Hepatocyte (in vitro differentiated cells): ENCODE measurements around the gene ZNF865. TPM values are rescaled to one million over a fixed set of nuclear protein-coding genes. Genes with fewer than 3 reads are reported as not detected.

Experiments used
- DNase-seq: peaks from one replicate; pipeline ENCODE4 v3.0.0-alpha.2; 2016; ENCODE audit warnings: low spot score
- H2AFZ ChIP-seq: fragments of 200-600 bp; sonication (generic); 2 replicates; pipeline ENCODE4 v1.6.0; 2016; ENCODE audit warnings: antibody characterized with exemption, mild to moderate bottlenecking
- H3K27ac ChIP-seq: fragments of 200-600 bp; sonication (generic); 2 replicates; pipeline ENCODE4 v1.5.1; 2016; ENCODE audit warnings: mild to moderate bottlenecking
- H3K27me3 ChIP-seq: fragments of 200-600 bp; sonication (generic); 2 replicates; pipeline ENCODE4 v1.6.1; 2016
- H3K36me3 ChIP-seq: fragments of 200-600 bp; sonication (generic); replicated peaks from 2 replicates; pipeline ENCODE4 v1.5.1; 2016; ENCODE audit warnings: low read depth; ENCODE audit not compliant: insufficient read depth
- H3K4me1 ChIP-seq: fragments of 200-600 bp; sonication (generic); 2 replicates; pipeline ENCODE4 v1.5.1; 2016; ENCODE audit warnings: mild to moderate bottlenecking, moderate library complexity; ENCODE audit not compliant: insufficient read depth
- H3K4me2 ChIP-seq: fragments of 200-600 bp; sonication (generic); 2 replicates; pipeline ENCODE4 v1.6.0; 2016
- H3K4me3 ChIP-seq: fragments of 200-600 bp; sonication (generic); 2 replicates; pipeline ENCODE4 v1.5.1; 2016; ENCODE audit warnings: mild to moderate bottlenecking
- H3K79me2 ChIP-seq: fragments of 200-600 bp; sonication (generic); 2 replicates; pipeline ENCODE4 v1.6.0; 2017; ENCODE audit warnings: mild to moderate bottlenecking
- H3K9me2 ChIP-seq: fragments of 200-600 bp; sonication (generic); replicated peaks from 2 replicates; pipeline ENCODE4 v1.6.0; 2017; ENCODE audit warnings: mild to moderate bottlenecking; ENCODE audit not compliant: insufficient read depth
- H3K9me3 ChIP-seq: fragments of 200-600 bp; sonication (generic); 2 replicates; pipeline ENCODE4 v1.5.1; 2016; ENCODE audit warnings: low read depth, mild to moderate bottlenecking
- H4K20me1 ChIP-seq: fragments of 200-600 bp; sonication (generic); 2 replicates; pipeline ENCODE4 v1.6.0; 2016; ENCODE audit warnings: mild to moderate bottlenecking; ENCODE audit not compliant: insufficient read depth, poor library complexity, severe bottlenecking
- CTCF ChIP-seq: fragments of 200-600 bp; sonication (generic); IDR thresholded peaks from 2 replicates; pipeline ENCODE4 v1.5.1; 2016; ENCODE audit warnings: antibody characterized with exemption, mild to moderate bottlenecking; ENCODE audit not compliant: poor library complexity
- EZH2 ChIP-seq: fragments of 200-600 bp; sonication (generic); IDR thresholded peaks from 2 replicates; pipeline ENCODE4 v1.6.1; 2016; ENCODE audit warnings: antibody characterized with exemption, mild to moderate bottlenecking, borderline replicate concordance
- EZH2phosphoT487 ChIP-seq: fragments of 200-600 bp; sonication (generic); IDR thresholded peaks from one replicate; pipeline ENCODE4 v1.6.1; 2018; ENCODE audit warnings: antibody characterized with exemption, mild to moderate bottlenecking, low read depth, moderate library complexity; ENCODE audit not compliant: unreplicated experiment, severe bottlenecking
- WGBS: methylation state at CpG from one replicate; pipeline ENCODE4 v1.1.6; 2016; ENCODE audit warnings: low lambda C conversion rate; ENCODE audit errors: missing lambda C conversion rate; 5-methylcytosine and 5-hydroxymethylcytosine counted together
- polyA plus RNA-seq: library from polyadenylated mRNA; unstranded; fragments of >200 nt; fragmentation: Nextera tagmentation; extraction: Ambion mirVana; gene quantifications from 2 replicates; pipeline ENCODE4 v1.2.1, GENCODE V29; 2016
- total RNA-seq: library from RNA; depleted of rRNA; stranded (reverse); fragments of >200 nt; gene quantifications from 2 replicates; pipeline ENCODE4 v1.2.3, GENCODE V29; 2014

ZNF865 gene
- total and polyA plus RNA-seq, 2 experiments from 2014 or later = 1.7 to 3.0 TPM

- no peak for TF ChIP-seq EZH2
- TF ChIP-seq CTCF = no peak
- TF ChIP-seq EZH2phosphoT487 = no peak
- Histone ChIP-seq H2AFZ (no peak overlapping the region), H4K20me1 (peaks cover 3% of the 10 kb centered on the region), H3K27ac (no peak overlapping the region), H3K27me3 (no peaks in the 10 kb centered on the region), H3K9me2 (no peaks in the 10 kb centered on the region), H3K9me3 (no peaks in the 10 kb centered on the region), H3K4me2 (no peak overlapping the region), H3K79me2 (peaks cover 33% of the 10 kb centered on the region), H3K4me1 (peaks cover 18% of the 10 kb centered on the region), H3K36me3 (no peaks in the 10 kb centered on the region), H3K4me3 (no peak overlapping the region)
- DNase-seq = no peak
- 95% methylated on average over 17 of the region's 17 CpGs for WGBS
Measured at GRCh38 chr19:55650602-55651230, 45.3 kb downstream of the ZNF865 start.

DNA sequence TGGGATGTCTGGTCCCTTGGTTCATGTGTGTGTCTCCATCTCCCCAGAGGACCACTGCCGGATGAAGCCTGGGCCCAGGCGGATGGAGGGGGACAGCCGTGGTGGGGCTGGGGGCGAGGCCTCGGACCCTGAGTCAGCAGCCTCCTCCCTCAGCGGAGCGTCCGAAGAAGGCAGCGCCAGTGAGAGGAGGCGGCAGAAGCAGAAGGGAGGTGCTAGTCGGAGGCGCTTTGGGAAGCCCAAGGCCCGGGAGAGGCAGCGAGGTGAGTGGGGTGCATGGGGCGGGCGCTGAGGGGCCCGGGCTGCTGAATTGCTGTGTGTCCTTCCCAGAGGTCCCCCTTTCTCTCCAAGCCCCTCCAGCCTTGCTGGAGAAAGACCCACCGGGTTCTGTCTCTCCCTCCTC is 45.8 kb downstream of the ZNF865 start:
- DNase-seq = no peak
- no peak for TF ChIP-seq CTCF
- TF ChIP-seq EZH2phosphoT487 = no peak
- TF ChIP-seq EZH2 = no peak
- Histone ChIP-seq H3K4me1 (peaks cover 22% of the 10 kb centered on the region), H3K9me3 (no peaks in the 10 kb centered on the region), H3K4me3 (no peak overlapping the region), H3K27ac (no peak overlapping the region), H3K9me2 (no peaks in the 10 kb centered on the region), H3K79me2 (peaks cover 33% of the 10 kb centered on the region), H2AFZ (no peak overlapping the region), H3K36me3 (no peaks in the 10 kb centered on the region), H4K20me1 (peaks cover 8% of the 10 kb centered on the region), H3K4me2 (no peak overlapping the region), H3K27me3 (no peaks in the 10 kb centered on the region)
- WGBS = 88% methylated on average over 13 of the region's 18 CpGs

DNA sequence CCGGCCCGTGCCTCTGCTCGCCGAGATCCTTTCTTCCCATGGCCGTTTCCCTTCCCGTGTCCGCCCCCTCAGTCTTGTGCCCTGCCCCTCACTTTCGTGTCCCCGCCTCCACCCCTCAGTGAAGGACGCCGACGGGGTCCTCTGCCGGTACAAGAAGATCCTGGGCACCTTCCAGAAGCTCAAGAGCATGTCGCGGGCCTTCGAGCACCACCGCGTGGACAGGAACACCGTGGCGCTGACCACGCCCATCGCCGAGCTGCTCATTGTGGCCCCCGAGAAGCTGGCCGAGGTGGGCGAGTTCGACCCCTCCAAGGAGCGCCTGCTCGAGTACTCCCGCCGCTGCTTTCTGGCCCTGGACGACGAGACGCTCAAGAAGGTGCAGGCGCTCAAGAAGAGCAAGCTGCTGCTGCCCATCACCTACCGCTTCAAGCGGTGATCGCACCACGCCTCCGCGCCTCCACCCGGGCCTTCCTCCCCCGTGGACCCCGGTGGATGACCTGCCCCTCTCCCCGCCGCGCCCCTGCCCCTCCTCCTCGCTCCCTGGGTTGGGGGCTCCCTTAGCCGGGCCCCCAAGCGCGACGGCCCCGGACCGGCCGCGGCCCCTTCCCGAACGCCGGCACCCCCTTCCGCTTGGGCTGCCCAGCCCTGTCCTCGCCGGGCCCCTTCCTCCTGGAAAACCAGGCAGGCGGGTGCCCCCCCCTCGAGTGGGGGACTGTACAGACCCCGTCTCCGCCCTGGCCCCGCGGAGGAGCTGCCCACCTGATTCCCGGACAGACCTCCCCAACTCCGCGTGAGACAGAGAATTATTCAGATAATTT is 47.1 kb downstream of the ZNF865 start:
- Histone ChIP-seq H4K20me1 (peaks cover 21% of the 10 kb centered on the region), H2AFZ (no peak overlapping the region), H3K79me2 (peaks cover 36% of the 10 kb centered on the region), H3K9me2 (no peaks in the 10 kb centered on the region), H3K4me3 (no peak overlapping the region), H3K36me3 (no peaks in the 10 kb centered on the region), H3K4me2 (peak overlapping the region; percentile 68), H3K9me3 (no peaks in the 10 kb centered on the region), H3K27me3 (no peaks in the 10 kb centered on the region), H3K4me1 (peaks cover 25% of the 10 kb centered on the region), H3K27ac (peak overlapping the region; percentile 51)
- DNase-seq = no peak
- TF ChIP-seq CTCF = no peak
- TF ChIP-seq EZH2phosphoT487 = no peak
- TF ChIP-seq EZH2 = no peak
- WGBS = 73% methylated on average over 51 of the region's 71 CpGs
